8988T (cell line): ENCODE measurements around the gene B3GALNT2.

ENCODE experiments used
- DNase-seq: peaks from one replicate; pipeline ENCODE4 v3.0.0; 2011

B3GALNT2 gene

DNA sequence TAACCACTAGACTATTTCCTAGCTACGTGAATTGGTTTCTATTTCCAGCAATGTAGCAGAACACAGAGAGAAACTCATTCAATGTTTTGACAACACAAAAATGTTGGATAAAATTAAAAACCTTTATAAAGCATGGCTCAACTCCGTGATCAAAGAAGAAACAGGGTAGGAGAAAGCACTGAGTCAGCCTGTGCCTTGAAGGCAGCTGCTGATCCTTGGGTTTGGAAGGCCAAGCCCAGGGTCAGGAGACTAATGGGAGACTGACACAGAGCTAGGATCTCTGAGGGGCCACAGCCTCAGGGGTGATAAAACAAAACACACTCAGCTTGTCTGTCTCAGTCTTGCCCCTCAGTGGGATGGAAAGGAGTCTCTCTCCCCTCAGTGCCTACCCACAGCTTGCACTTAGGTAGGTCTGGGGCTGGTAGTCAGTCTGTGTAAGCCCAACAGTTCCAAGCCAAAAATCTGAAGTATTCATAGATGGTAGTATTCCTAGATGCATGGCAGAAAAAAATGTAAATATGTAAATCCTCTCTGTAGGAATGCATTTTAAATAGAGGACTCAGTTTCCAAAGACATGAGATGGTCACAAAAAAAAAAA is 53.3 kb downstream of the B3GALNT2 start:
- no peak for DNase-seq

- no peak for DNase-seq
These were observed 53.8 kb downstream of the B3GALNT2 start for GRCh38 chr1:235450433-235450832.

- no peak for DNase-seq
These were observed 55.6 kb downstream of the B3GALNT2 start for GRCh38 chr1:235448616-235449015.

DNA sequence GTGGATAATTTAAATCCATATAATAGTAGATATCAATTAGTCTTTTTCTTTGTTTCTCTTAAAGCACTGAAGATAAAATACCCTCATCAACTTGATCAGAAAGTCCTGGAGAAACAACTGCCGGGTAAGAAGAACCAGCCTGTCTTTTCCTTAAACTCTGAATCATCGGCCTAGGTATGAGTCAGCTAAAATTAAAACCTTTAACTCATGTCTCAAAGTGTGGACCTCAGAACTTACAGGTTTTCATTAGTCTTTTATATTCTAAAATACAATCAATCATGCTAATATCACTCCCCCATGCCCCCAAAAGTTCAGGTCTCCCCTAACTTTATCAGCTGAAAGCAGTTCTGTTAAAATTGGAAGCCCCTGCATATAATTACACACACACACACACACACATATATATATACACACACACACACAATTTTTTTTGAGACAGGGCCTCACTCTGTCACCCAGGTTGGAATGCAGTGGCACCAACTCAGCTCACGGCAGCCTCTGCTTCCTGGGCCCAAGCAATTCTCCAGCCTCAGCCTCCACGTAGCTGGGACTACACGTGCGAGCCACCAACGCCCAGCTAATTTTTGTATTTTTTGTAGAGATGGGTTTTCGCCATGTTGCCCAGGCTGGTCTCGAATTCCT is 61.3 kb downstream of the B3GALNT2 start:
- DNase-seq = no peak

- no peak for DNase-seq
These were observed 63.0 kb downstream of the B3GALNT2 start for GRCh38 chr1:235441159-235441685.

DNA sequence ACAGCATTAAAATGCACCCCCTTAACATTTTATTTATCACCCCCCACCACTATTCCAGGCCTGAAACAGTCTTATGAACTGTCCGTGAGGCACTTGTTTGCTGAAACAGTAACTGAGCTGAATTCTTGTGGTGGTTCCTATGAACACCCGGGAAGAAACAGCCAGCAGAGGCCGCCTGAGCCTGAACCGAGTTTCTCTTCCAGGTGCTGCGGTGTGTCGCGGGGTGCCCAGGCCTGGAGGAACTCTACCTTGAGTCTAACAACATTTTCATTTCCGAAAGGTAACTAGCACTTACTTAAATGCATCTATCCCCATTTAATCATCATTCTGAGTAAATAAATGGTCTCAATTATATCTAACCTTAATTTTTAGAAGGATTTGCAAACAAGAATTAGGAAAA is 70.3 kb downstream of the B3GALNT2 start:
- peak; percentile 28 for DNase-seq

GRCh38 chr1:235430991-235431390 is 73.3 kb downstream of the B3GALNT2 start:
- DNase-seq = no peak

- DNase-seq = no peak
These were observed 75.1 kb downstream of the B3GALNT2 start for GRCh38 chr1:235429143-235429542.

- no peak for DNase-seq
These were observed 76.8 kb downstream of the B3GALNT2 start for GRCh38 chr1:235427447-235427846.

DNA sequence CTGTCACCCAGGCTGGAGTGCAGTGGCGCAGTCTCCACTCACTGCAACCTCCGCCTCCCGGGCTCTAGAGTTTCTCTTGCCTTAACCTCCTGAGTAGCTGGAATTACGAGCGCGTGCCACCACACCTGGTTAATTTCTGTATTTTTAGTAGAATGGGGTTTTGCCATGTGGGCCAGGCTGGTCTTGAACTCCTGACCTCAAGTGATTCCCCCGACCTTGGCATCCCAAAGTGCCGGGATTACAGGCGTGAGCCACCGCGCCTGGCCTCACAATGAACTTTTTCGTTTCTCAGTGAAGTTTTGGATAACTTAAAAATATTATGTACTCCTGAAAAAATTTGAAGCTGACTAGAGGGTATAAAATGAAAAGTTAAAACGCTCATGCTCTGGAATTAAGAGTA is 77.6 kb downstream of the B3GALNT2 start:
- no peak for DNase-seq

DNA sequence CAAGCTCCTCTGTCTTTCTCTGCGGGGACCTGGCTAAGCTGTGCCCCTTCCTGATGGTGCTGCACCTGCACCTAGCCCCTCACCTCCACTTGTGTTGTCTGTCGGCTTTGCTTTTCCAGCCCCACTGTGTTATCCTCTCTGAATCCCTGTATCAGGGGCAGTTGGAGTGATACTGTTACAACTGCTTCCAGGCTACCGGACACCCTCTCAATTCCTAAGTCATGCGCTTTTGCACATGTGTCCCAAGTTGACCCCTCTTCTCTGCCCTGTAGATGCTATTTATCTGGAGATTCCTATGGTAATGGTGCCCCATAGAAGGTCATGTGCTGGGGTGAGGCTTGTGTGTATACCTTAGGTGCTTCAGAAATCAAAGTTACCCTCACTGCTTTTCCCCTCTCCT is 78.1 kb downstream of the B3GALNT2 start:
- no peak for DNase-seq

GRCh38 chr1:235425357-235425756 is 78.9 kb downstream of the B3GALNT2 start:
- no peak for DNase-seq

- no peak for DNase-seq
These were observed 80.2 kb downstream of the B3GALNT2 start for GRCh38 chr1:235424092-235424491.

DNA sequence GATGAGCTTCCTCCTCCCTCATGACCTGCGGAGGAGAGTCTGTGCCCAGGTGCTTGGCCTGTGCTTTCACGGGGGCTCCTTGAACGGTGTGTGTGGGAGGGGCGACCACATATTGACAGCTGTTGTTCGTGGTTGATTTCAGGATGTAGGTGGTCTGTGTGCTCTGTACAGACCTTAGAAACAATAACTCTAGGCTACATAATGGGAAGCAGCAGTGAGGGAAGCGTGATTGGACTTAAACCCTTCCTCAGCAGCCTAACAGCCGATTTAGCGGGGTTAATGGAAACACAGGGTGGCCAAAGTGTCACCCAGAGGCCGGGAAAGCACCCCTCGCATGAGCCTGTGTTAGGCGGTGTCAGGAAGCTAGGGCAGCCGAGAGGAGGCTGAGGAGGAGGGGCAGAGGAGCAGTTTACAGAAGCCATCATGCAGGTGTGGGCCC is 81.0 kb downstream of the B3GALNT2 start:
- DNase-seq = no peak

GRCh38 chr1:235421751-235422150 is 82.5 kb downstream of the B3GALNT2 start:
- DNase-seq = no peak

- DNase-seq = peak; percentile 56
These were observed 87.1 kb downstream of the B3GALNT2 start for GRCh38 chr1:235417086-235417697.

- no peak for DNase-seq
These were observed 87.6 kb downstream of the B3GALNT2 start for GRCh38 chr1:235416662-235417049.

DNA sequence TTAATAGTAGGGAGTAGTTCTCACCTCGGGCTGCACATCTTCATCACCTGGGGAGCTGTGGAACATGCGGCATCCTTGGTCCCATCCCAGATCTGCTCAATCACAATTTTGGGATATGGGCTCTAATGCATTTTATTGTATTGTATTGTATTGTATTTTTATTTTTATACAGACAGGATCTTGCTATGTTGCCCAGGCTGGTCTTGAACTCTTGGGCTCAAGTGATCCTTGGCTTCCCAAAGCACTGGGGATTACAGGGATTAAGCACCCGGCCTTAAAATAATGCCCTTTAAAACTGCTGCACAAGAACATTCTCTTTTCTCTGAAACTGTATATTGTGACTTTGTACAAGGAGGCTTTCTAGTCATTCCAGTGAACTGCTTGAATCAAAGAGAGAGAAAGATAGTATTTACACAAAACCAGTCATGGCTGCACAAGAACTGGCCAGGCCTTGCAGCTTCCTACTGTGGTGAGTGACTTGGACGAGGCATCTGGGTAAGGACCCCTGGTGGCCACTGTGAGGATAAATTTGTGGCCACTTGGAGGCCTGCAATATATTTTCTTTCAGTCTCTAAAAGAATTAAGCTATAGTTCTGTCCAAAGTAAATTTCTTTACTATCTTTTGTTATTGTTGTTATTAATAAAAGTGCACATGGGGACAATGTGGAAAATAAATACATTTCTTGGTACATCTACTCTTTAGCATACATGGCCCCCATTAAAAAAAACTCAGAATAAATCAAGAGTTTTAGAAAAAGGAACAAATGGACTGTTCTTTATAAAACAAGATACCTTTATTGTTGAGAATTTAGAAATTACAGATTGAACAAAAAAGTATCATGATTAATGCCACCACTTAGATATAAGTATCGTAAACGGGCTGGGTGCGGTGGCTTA is 89.0 kb downstream of the B3GALNT2 start:
- peak; percentile 46 for DNase-seq

DNA sequence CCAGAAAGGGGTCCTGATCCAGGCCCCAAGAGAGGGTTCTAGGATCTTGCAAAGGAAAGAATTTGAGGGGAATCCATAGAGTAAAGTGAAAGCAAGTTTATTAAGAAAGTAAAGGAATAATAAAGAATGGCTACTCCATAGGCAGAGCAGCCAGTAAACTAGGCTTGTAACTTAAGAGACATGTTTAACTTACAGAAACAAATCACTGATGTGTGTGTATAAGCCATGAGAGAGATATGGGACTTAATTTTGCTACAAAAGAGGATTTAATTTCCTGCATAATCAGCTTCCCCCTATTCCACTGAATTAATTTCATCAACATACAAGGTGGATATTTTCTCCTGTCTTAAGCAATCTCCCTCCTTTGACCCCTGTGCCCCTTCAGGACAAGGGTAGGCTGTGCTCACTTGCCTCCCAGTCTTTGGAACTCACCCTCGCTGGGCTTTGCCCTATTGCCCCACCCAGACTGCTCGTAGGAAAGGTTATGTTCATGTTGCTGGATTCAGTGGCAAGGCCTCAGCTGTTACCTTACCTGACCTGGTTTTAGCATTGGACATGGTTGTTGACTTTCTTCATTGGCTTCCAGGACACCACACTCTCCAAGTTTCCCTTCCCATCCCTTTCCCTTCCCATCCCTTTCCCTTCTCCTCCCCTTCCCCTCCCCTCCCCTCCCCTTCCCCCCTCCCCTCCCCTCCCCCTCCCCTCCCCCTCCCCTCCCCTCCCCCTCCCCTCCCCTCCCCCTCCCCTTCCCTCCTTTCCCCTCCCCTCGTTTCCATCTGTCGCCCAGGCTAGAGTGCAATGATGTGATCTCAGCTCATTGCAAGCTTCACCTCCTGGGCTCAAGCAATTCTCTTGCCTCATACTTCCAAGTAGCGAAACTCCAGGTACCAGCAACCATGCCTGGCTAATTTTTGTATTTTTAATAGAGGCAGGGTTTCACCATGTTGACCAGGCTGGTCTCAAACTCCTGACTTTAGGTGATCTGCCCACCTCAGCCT is 92.5 kb downstream of the B3GALNT2 start:
- DNase-seq = no peak

GRCh38 chr1:235410467-235410866 is 93.8 kb downstream of the B3GALNT2 start:
- DNase-seq = no peak

DNA sequence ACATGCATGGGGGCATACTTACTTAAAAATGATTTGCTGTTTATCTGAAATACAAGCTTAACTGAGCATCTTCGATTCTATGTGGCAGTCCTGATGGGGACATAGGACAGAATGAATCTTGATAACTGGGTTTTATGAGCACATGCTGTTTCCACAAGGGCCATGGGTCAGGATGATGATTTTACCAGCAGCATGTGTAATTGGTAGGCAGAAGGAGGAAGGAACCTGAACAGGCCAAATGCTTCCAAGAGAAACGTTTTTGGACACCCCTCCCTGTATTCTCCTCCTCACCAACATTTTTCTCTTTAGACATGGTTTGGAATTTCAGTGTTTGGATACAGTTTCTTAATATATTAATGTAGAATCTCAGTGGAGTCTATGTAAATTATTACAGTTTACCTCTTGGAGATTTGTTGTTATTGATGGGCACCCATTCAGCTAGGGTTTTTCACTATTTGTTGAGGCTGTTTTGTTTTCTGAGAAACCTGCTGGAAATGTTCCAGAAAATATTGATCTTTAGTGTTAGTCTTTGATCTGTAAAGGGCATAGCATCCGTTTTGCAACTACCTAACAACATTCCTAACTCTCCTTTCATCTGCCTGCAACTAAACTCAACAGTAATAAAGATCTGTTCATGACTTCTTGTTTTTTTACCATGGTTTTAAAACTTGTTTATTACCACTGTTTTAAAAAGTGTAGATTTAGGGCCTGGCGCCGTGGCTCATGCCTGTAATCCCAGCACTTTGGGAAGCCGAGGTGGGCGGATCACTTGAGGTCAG is 95.0 kb downstream of the B3GALNT2 start:
- no peak for DNase-seq
